22Rv1 (cell line): ENCODE measurements around the gene C16orf96.

Experiments used
- CTCF ChIP-seq: fragments of 450-650 bp; IDR thresholded peaks from 2 replicates; pipeline ENCODE4 v1.5.1; 2017; ENCODE audit warnings: mild to moderate bottlenecking
- ZFX ChIP-seq: fragments of 450-650 bp; IDR thresholded peaks from 2 replicates; pipeline ENCODE4 v1.6.1; 2017; ENCODE audit warnings: antibody characterized with exemption, borderline replicate concordance

- TF ChIP-seq CTCF (no peak), ZFX (no peak)
These were observed 24.3 kb upstream of the C16orf96 start for GRCh38 chr16:4531811-4532210.
